HG02678 (cell line): Measurements from ENCODE around the gene VGLL4.
"Not testable (repeated sequence)": the region's sequence is repeated elsewhere in the genome, so short reads cannot be mapped to it uniquely, and the experiment has no call there.

Experiments used
- ATAC-seq: cut with Tn5 transposase; IDR thresholded peaks from one replicate; pipeline ENCODE4 v1.9.1; 2021; ENCODE audit warnings: mild to moderate bottlenecking, moderate library complexity; ENCODE audit not compliant: unreplicated experiment

The VGLL4 gene

GRCh38 chr3:11536132-11536935 lies 107.4 kb downstream of the VGLL4 start:
- ATAC-seq, result no peak

GRCh38 chr3:11535243-11535960 lies 108.3 kb downstream of the VGLL4 start:
- no peak for ATAC-seq

GRCh38 chr3:11534793-11535101 lies 109.0 kb downstream of the VGLL4 start:
- no peak for ATAC-seq

GRCh38 chr3:11534011-11534792 lies 109.5 kb downstream of the VGLL4 start:
- ATAC-seq, result no peak

GRCh38 chr3:11532931-11533391 lies 110.8 kb downstream of the VGLL4 start:
- no peak for ATAC-seq

GRCh38 chr3:11530153-11530721 lies 113.5 kb downstream of the VGLL4 start:
- no peak for ATAC-seq

GRCh38 chr3:11529281-11529680 lies 114.4 kb downstream of the VGLL4 start:
- no peak for ATAC-seq

GRCh38 chr3:11526121-11526520 lies 117.6 kb downstream of the VGLL4 start:
- not testable (repeated sequence) for ATAC-seq

GRCh38 chr3:11523572-11524101 lies 120.1 kb downstream of the VGLL4 start:
- no peak for ATAC-seq

- no peak for ATAC-seq
Measured at GRCh38 chr3:11522953-11523571, 120.7 kb downstream of the VGLL4 start.

GRCh38 chr3:11522398-11522715 lies 121.4 kb downstream of the VGLL4 start:
- no peak for ATAC-seq

GRCh38 chr3:11521167-11521566 lies 122.5 kb downstream of the VGLL4 start:
- no peak for ATAC-seq

- ATAC-seq, result no peak
Measured at GRCh38 chr3:11517601-11518000, 126.1 kb downstream of the VGLL4 start.

GRCh38 chr3:11514191-11514821 lies 129.4 kb downstream of the VGLL4 start:
- no peak for ATAC-seq

- ATAC-seq, result no peak
Measured at GRCh38 chr3:11513817-11514135, 129.9 kb downstream of the VGLL4 start.

GRCh38 chr3:11513125-11513816 lies 130.4 kb downstream of the VGLL4 start:
- not testable (repeated sequence) for ATAC-seq

GRCh38 chr3:11511606-11512005 lies 132.1 kb downstream of the VGLL4 start:
- not testable (repeated sequence) for ATAC-seq

- ATAC-seq, result no peak
Measured at GRCh38 chr3:11510356-11510755, 133.4 kb downstream of the VGLL4 start.

- ATAC-seq, result no peak
Measured at GRCh38 chr3:11510001-11510340, 133.7 kb downstream of the VGLL4 start.
